ENCODE data around the gene FHOD3.
"Not testable (repeated sequence)": the region's sequence is repeated elsewhere in the genome, so short reads cannot be mapped to it uniquely, and the experiment has no call there.

The FHOD3 gene

DNA sequence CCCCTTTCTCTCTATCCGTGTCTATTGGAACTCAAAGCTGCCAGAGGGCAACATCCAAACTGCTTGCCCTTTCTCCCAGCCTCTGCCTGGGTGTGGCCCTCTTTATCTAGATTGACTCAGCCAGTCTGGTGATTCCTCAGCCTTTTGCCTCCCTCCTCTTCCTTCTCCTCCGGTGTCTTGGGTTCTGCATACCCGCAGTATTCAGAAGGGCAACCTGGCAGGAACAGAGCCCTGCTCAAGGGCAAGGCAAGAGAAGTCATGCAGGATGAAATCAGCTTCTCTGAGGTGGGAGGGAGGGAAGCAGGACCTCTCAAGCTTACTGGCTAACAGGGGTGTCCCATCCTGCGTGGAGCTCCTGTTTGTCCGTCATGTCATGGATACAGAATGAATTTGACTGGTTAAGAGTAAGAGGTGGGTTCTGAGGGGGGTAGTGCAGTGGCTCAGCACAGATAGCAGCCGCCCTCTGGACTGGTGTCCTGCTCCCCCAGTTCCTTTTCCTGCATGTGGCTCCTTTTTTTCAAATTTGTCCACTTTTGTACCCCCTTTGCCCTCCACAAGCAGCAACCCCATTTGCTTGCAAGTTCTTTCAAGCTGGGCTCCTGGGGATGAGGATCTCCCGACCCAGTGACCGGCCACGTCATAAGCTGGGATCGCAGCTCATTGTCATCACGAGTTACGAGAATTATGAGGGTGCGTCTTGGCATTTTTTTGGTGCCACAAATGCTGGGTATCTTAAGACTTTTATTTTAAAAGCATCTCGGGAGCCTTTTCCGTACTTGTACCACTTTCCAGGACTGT lies 154.1 kb downstream of the FHOD3 start:
- DNase-seq (ENCODE audit: low spot score): no peak

DNA sequence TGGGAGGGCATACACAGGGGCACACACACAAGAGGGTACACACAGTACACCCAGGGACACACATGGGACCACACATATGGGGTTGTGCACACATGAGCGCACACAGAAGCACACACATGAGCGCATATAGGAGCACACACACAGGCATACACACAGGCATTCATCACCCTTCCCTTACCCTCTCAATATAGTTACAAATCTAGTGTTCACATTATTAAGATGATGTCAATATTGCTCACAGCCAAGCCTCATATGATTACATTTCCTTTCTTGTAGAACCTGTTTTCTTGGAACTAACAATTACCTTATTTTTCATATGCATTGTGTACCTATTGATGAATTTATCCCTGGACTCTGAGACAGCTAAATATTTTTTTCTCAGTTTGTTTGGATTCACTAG lies 156.7 kb downstream of the FHOD3 start:
- DNase-seq (ENCODE audit: low spot score): no peak

DNA sequence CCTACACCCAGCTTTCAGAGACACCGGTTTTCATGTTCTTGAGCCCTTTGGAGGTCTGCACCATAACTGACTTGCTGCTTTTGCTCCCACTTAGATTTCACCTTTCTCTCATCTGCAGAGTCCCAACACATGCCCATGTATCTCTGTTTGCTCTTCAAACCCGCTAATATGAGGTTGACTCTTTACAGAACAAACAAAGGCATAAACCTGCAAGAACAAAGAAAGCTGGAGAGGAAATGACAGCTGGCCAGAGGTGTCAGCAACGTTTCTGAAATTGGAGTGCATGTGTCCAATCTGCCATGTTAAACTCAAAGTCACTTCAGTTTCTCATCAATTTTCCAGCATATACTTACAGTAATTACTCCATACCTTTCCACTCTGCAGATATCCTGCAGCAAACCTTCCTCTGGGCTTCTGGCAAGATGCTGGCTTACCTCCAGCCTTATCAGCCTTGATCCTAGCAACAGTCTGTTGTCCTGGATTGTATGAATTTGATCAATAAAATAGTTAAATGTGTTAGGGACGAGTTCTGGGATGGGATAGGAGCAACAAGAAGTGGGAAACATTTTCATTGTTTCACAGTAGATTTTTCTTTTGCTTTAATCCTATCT lies 157.4 kb downstream of the FHOD3 start:
- DNase-seq (ENCODE audit: low spot score): no peak

DNA sequence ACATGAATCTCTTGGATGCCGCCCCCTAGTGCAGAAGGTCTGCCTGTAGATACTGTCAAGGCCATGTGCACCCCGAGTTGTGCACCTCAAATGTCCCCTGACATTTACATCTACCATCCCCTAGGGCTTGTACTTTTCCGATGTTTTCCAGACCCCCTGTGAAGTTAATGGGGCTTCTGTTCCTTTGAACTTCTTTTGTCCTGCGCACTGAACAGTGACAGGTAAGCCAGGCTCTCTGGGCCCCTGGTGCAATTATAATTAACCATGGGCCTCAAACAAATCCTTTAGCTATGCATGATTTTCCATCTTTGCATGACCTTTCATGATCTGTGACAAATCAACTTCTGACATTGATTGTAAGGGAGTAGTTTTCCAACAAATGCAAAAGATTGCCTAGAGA lies 158.4 kb downstream of the FHOD3 start:
- DNase-seq (ENCODE audit: low spot score): no peak

DNA sequence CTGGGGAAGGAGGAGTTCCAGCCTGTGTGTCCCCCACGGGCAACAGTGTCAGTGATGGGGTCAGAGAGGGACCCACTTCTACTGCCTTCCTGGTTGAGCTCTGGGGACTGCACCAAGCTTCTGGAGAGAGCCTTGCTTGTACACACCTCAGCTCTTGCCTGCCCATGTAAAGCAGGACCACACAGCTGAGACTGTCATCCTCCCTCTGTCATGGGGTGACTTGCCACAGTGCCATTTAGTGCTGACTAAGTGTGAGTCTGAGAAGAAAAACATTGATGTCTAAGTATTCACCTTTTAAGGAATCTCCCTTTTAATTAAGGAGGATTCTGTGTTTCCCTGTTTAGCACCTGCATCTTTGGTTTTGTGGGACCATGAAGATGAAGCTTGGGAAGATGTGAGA lies 159.1 kb downstream of the FHOD3 start:
- no peak for DNase-seq (ENCODE audit: low spot score)

DNA sequence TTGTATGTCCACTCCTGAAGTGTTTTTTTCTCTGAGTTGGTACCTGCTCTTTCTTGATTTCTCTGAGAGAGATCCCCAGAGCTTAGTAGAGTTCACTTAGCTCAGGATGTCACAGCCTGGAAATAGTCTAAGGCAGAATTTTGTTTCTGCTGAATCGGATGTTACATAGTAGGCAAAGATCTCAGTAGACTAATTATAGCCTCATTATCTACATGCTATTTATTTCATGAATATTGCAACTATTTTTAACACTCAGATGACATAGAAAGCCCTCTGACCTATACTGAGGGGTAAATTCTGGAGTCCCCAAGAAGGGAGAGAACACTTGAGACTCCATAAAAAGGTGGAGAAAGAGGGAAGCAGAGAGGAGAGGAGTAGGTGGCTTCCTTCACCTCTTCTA lies 160.2 kb downstream of the FHOD3 start:
- no peak for DNase-seq (ENCODE audit: low spot score)

DNA sequence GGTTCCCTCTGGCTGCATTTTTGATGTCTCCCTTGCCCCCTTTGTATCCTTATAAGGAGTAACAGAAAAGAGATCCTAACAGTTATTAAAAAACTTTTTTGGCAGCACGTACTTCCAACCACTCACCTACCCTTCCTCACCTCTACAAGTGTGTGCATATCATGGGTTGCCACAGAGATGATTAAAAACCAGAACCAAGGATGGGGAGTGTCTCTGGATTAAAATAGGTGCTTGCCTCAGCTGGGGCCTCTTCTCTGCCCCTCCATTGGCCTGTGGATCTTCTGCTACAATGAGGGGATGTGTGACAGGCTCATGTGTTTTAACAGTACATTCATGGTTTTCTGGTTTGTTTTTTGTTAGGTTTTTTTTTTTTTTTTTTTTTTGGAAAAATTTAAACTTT lies 160.8 kb downstream of the FHOD3 start:
- DNase-seq (ENCODE audit: low spot score): no peak

DNA sequence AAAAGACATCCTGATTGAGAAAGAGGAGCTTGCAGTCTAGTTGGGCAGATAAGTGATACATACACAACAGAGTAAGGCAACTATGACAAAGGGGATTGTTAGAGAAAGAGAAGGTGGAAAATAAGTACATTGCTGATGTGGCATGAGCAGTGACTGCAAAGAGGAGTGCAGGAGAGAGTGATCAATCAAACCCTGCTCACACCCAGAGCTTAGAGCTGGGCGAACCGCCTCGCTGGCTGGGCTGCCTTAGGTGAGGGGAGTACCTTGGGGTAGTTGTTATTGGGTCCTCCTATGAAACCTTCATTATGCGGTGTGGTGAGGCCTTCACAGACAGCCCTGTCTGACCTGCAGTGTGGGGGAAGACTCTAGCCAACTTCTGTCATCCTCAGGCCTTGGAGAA lies 161.7 kb downstream of the FHOD3 start:
- DNase-seq (ENCODE audit: low spot score): no peak

DNA sequence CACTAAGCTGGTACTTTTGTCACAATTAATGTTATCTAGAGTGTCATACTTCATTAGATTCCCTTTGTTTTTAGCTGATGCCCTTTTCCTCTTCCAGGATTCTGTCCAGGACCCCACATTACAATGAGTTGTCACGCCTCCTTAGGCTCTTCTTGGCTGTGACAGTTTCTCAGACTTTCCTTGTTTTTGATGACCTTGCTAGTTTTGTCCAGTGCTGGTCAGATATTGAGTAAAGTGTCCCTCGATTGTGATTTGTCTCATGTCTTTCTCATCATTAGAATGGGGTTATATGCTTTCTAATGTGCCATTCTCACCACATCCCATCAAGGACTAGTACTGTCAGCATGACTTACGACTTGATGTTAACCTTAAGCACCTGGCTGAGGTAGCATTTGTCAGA lies 162.3 kb downstream of the FHOD3 start:
- DNase-seq (ENCODE audit: low spot score): no peak

DNA sequence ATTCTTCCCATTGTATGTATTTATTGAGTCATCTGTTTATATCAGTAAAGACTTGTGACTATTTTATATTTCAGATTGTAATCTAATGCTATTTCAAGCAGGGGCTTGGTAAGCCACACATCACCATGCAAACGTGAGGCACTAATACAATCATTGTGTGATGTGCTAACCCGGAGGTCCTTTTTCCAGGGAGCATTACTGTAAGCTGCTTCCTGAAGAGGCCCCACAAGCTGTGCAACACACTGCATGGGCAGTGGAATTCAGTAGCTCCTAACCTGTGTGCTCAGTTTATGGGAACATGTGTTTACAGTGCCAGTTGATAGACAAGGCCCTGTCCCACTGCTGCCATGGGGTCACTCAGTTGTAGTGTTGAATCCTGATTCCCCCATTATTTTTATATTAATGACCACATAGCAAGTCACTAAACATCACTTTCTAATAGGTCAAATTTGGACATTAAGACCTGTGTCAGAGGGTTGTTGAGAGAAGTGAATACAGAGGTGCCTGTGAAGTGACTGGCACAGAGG lies 162.9 kb downstream of the FHOD3 start:
- DNase-seq (ENCODE audit: low spot score): no peak

DNA sequence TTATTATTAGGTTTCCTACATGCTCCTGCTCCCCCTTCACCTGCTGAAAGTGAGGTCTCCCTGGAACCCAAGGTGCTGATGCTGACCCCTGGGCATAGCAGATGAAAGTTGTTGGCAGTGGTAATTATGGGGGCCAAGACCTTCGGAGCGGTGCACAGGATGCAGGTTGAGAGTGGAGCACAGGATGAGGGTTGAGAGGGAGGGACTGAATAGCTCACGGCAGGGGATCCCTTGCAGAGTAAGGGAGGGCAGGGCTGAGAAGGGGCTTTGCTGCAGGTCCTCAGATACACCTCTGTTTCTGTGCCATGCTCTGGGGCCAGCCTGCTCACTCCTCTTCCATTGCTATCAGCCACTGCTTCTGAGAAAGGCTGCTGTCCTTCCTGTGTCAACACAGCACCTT lies 163.3 kb downstream of the FHOD3 start:
- DNase-seq (ENCODE audit: low spot score): no peak

DNA sequence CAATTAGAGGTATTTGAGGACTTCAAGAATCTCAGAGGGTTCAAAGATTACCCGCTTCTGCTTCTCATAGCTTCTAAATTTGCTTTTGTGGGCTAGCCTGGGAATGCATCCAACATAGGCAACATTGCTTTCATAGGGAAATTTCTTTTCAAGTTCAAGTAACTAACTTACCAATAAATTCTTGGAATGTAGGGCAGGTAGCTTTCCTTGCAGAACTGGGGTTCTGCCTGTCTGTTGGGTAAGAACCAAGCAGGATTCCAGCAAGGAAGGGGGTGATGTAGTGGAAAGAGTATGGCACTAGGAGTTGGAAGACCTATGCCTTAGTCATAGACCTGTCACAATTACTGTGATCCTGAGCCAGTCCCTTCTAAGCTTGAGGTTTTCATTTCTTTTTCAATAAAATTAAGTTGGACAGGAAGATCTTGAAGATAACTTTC lies 164.1 kb downstream of the FHOD3 start:
- DNase-seq (ENCODE audit: low spot score): no peak

DNA sequence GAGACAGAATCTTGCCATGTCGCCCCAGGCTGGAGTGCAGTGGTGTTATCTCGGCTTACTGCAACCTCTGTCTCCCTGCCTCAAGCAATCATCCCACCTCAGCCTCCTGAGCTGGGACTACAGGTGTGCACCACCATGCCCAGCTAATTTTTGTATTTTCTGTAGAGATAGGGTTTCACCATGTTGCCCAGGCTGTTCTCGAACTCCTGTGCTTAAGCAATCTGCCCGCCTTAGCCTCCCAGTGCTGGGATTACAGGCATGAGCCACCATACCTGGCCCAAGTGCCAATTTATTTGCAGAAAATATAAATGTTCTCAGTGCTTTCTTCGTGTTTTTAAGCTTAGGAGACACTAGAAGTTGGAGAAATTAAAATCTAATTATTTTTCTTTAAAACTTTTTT lies 166.0 kb downstream of the FHOD3 start:
- not testable (repeated sequence) for DNase-seq (ENCODE audit: low spot score)

DNA sequence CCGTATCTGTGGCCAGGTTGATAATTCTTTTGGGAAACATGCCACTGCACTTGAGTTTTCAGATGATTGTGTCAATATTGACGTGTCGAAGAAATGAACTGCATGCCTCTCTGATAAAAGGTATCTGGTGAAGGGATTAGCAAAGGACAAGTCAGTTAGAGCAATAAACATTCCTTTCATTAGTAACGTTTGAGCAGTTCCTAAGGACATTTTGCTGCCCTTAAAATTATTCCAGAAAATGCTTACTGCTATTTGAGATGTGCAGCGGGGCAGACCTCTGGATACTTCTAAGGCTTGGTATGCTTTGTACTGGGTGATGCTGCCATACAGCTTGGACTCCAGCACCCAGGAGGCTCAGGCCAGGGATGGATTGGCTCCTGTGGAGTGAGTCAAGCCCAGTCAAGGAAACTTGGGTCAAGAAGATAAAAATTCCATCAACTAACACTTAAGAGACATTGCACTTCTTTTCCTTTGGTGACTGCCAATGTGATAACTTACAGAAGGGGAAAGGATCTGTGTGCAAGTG lies 166.7 kb downstream of the FHOD3 start:
- no peak for DNase-seq (ENCODE audit: low spot score)

DNA sequence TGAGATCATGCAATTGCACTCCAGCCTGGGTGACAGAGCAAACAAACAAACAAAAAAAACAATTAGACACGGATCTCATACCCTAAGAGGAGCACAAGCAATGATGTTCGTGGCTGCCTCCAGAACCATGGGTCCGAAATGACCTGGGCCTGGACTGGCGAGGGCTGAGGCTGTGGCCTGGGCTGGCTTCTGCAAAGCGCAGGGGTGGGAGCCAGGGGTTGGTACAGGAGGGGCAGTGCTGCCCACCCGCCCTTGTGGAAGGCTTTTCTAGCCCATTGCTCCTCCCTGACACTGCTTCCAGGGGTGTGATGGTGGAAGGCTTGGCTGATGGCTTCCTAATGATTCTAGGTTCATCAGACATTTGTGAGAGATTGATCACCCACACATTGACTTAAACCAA lies 167.8 kb downstream of the FHOD3 start:
- no peak for DNase-seq (ENCODE audit: low spot score)

DNA sequence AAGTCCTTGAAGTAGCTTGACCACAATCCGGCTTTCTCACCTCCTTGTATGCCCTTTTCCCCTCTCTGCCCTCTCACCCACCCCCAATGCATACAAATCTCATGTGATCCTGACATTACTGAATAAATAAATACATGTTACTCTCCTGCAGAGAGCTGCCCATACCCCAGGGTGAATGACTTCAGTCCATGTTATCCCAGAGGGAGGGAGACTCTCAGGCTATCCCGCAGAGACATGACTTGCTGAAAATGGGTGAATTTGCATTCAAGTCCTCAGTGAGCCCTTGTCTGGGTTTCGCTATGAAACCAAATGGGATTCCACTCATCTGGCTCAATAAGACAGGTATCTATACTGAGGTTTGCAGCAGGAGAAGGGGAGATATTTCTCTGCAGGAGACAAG lies 168.5 kb downstream of the FHOD3 start:
- DNase-seq (ENCODE audit: low spot score): no peak

DNA sequence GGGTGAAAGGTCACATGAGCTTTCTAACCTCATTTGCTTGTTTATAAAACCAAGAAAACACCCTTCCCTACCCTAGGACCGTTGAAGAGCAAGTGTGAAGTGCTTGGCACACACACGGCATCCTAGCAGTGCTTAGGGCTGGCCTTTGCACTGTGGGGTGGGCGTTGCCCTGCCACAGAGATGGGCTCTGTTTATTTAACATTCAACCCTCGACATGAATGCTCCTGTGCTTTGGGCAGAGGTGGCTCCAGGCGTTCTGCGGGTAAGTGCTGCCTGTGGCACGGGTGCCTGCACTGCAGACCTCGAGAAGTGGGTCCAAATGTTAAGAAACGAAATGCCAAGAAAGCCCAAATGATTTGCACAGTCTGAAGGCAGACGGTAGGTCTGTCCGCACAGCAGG lies 170.1 kb downstream of the FHOD3 start:
- no peak for DNase-seq (ENCODE audit: low spot score)

DNA sequence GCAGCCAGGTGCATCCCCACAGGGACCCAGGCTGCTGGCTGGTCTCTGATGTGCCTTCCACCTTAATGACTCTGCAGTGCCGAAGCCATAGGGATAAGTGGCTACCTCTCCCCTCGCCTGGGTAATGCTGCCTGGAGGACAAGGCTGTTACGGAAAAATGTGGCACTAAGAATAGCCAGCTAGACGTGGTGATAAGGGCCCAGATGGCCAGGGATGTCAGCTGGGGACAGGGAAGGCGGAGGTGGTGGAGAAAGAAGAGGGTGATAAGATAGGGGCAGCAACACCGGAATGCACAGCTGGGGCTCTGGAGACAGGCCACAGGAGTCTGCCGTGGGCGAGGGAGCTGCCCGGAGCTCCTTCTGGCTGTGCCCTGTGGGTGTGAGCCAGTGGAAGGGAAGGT lies 170.6 kb downstream of the FHOD3 start:
- DNase-seq (ENCODE audit: low spot score): no peak

DNA sequence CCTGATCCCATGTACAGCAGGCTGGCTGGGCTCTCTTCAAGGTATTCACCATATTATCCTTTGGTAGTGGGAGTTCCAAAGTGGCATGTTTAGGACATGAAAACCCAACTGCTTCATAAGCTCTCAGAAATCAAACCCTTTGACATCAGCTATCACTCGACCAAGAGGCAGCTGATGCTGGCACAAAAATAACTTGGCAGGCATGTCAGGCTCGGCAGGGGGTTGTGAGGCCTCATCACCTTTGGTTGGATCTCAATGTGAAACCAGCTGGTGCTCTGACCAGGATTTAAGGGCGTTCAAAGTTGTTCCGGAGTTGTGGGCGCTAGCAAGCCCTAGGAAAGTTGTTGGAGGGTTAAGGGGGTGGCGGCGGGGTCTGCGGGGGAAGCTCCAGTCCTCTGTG lies 171.9 kb downstream of the FHOD3 start:
- DNase-seq (ENCODE audit: low spot score): no peak

DNA sequence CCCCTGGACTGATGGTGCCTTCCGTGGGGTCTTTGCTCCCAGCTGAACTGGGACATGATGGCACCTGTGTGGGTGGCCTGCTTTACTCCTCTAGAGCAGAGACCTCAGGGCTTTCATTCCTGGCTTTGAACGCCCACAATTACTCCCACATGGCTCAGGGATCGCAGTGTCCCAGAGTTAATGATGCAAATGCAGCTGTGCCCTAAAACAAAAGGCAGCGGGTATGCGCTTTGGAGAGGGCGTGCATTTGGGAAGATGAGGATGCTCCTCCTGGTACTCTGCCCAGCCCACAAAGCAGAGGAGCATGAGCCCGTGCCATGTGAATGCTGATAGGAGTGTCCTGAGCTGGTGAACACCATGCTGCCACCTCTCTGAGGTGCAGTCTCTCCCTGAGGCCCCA lies 173.4 kb downstream of the FHOD3 start:
- DNase-seq (ENCODE audit: low spot score): no peak

DNA sequence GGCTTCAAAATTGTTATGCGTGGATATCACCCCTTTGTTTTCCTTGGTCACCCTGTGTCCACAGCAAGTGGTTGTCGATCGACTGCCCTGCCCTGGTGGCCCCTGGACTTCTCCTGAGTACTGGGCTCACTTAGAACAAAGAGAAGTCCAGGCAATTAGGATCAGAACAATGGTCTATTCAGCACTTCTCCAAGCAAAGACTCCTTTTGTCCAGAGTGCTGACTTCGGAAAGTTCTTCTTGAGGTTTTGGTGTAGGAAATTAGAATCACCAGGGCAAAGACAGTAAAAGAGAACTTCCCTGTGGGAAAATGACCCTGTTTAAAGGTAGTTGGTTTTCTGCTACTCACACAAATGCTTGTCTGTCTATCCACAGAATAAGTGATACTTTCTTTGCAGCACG lies 173.9 kb downstream of the FHOD3 start:
- DNase-seq (ENCODE audit: low spot score): no peak

DNA sequence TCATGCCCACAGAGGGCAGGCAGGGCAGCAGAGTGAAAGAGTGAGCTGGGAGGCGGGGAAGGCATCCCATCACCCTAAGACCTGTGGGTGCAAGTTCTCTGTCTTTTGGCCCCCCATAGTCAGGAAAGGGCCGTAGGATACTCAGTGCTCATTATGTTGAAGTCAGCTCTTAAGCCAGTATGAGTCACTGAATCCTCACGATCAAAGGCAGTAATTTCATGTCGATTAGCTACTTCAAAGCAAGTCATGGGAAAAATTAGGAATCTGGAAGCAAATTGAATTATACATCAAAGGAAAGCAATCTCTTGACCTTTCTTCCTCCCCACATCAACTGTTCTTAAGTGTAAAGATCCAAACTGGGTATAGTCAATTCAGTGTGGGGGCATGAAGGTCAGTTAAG lies 178.9 kb downstream of the FHOD3 start:
- no peak for DNase-seq (ENCODE audit: low spot score)

DNA sequence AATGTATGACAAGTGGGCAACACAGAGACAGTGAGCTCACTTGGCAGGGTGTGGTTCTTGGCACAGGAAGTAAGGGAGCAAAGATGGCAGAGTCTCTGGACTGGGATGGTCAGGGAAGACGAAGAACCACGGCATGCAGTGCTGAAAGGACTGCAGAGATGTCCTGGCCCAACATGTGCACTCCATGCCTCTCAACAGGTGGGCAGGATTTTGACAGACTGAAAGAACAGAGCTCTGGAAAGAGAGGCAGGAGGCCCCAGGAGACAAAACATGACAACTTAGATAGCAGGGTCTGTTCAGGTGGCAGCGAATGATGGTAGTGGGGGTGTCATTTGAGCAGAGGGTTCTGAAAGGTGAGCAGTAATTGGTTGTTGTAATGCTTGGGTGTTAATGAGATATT lies 180.3 kb downstream of the FHOD3 start:
- DNase-seq (ENCODE audit: low spot score): no peak
